Fibroblast of skin of abdomen (primary cell): ENCODE measurements around the gene CROT.

Experiments used
- DNase-seq: peaks from one replicate; pipeline ENCODE4 v3.0.0-alpha.2; 2013

CROT gene

DNA sequence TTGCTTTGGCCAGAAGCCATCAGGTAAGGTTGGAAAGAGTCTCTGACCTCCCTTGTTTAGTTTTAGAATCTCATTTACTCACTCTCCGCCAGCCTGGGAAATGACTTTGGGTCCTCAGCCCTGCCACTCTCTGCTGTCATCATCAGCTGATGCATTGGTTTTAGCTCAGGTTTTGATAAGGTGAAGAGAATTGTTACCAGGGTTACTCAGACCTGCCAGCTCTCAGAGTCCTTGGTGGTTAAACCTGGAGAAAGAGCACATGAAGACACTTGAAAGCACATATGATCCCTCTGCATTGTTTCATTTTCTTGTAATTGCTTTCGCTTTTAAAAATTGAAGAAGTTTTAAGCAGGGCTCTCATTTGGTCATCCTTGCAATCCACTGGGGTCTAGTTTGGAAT is 4.0 kb upstream of the CROT start:
- DNase-seq, result no peak

- no peak for DNase-seq
These were observed 3.2 kb upstream of the CROT start for GRCh38 chr7:87342231-87342630.

DNA sequence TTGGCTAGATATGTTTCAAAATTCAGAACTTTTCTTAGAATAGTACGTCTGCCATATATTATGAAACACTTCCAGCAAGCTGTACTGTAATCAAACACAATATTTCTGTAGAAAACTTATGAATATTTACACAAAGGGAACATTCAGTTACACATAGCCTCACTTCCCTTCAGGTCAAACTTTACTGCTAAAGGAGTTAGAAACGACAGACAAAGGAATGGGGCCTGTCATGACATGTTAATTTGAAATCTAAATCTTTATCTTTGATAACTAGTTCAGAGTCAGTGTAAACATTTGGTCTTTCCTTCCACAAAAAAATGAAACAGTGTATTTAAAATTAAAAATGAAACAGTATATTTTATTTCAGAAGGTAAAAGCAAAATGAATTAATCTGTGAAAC is 1.0 kb upstream of the CROT start:
- DNase-seq, result no peak

GRCh38 chr7:87345962-87346371 is 503 bp downstream of the CROT start:
- no peak for DNase-seq

- DNase-seq, result no peak
These were observed 1.7 kb downstream of the CROT start for GRCh38 chr7:87347207-87347606.

DNA sequence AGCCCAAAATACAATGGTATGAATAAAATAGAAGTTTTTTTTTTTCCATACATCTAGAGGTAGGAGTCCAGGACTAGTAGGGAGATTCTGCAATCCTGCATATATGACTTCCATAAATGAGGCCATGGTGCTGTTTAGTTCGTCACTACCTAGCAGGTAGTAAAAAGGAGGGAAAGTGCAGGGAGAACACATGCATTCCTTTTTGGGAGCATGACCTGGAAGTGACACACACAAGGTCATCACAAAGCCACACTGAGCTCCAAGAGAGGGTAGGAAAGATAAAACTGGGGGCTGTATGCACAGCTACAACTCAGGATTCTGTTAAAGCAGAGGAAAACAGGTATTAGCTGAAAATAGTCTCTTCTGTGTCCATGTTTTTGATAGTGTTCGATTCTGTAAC is 2.2 kb downstream of the CROT start:
- DNase-seq, result no peak

GRCh38 chr7:87354749-87355148 is 9.3 kb downstream of the CROT start:
- peak; percentile 10 for DNase-seq

GRCh38 chr7:87356448-87356847 is 11.0 kb downstream of the CROT start:
- no peak for DNase-seq

DNA sequence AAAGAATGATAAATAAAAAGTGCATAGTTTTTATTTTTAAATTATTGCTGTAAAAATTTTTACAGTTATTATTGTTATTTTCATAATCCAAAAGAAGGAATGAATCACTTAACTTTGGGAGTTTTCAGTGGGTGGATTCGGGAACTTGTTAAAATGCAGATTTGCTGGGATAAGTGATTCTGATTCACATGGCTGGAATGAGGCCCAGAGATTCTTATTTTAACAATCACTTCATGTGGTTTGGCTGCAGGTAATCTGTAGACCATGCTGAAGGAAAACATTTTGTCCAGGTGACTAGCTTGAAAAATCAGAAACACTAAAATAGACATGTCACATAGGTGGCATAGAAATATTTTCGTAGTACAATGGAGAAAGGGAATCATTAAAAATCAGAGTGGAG is 13.9 kb downstream of the CROT start:
- DNase-seq, result peak; percentile 37

- DNase-seq, result no peak
These were observed 15.9 kb downstream of the CROT start for GRCh38 chr7:87361320-87361719.

- no peak for DNase-seq
These were observed 17.9 kb downstream of the CROT start for GRCh38 chr7:87363342-87363741.

- DNase-seq, result no peak
These were observed 18.8 kb downstream of the CROT start for GRCh38 chr7:87364246-87364645.

DNA sequence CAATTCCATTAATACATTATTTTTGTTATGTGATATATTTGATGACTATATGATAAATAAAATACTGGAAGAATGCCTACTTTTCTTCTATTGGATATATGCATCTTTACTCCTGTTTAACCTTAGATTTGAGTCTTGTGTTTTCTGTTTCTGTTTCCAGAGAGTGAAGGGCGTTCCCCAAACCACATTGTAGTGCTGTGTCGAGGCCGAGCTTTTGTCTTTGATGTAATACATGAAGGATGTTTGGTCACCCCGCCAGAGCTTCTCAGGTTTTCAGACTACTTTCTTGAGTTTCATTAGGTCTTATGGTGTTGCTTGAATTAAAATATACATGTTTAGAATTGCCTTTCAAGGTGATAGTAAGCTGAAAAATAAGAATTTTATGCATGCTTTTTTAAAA is 23.8 kb downstream of the CROT start:
- DNase-seq, result no peak

GRCh38 chr7:87370660-87371180 is 25.3 kb downstream of the CROT start:
- peak; percentile 61 for DNase-seq

DNA sequence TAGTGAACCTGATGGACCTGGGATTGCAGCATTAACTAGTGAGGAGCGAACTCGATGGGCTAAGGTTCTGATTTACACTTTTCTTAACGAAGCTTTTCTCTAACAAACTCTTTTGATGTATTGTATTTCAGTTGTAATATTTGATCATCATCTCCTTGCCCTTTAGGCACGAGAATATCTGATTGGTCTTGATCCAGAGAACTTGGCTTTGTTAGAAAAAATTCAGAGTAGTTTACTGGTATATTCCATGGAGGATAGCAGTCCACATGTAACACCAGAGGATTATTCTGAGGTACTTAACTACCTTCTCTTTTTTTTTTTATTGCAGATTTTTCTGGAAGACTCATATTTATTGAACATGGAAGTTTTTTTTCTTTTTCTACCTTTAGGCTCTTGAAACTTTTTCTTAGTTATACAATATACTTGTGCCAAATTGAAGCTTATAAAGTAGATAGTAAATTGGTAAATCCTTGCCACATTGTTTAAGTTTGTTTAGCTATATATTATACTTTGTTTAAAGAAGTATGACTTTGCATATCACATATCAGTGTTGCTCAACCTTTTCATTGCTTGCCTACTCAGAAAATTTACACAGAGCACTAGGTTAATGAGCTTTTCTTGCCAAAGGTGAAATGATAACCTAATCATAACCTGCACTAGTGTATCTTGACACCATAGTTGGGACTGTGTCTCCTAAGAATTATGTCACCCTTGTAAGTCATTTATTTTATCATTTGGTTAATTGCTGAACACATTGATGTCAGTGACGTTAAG is 30.4 kb downstream of the CROT start:
- no peak for DNase-seq

GRCh38 chr7:87380905-87381304 is 35.4 kb downstream of the CROT start:
- DNase-seq, result no peak

GRCh38 chr7:87391020-87391701 is 45.7 kb downstream of the CROT start:
- no peak for DNase-seq

GRCh38 chr7:87395442-87396020 is 50.1 kb downstream of the CROT start:
- no peak for DNase-seq

DNA sequence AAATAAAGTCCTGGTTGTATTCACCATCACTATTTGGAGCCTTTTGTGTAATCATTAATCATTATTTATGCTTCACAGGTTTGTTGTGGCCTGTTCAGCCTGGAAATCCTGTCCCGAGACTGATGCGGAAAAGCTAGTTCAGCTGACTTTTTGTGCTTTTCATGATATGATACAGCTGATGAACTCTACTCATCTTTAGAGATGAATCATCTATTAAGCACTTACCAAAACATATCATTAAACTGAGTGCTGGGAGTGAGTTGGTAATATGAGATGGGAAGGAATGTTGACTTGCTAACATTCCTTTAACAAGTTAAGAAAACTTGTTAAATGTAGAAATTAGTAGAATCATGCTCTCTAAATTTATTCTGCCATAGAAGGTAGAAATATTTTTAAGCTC is 53.0 kb downstream of the CROT start:
- DNase-seq, result peak; percentile 81

GRCh38 chr7:87404674-87405073 is 59.2 kb downstream of the CROT start:
- DNase-seq, result no peak

- DNase-seq, result no peak
These were observed 65.7 kb downstream of the CROT start for GRCh38 chr7:87411186-87411585.

DNA sequence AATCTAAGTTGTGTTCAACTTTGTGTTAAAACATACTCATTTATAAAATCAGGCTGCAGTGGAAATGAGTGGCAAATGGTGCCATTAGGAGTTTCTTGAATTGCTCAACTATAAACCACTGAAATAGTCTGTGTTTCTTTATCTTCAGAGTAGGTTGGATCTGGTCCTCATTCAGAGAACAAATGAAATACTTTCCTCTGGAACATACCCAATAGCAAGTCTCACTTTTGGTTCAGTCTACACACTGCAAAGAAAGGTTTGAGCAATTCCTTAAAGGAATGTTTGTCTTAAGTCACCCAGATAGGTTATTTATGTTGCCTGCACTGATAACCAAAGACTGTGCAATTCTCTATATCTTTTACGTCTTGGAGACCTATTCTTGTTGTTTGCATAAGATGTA is 67.6 kb downstream of the CROT start:
- peak; percentile 51 for DNase-seq

GRCh38 chr7:87413951-87414793 is 68.7 kb downstream of the CROT start:
- DNase-seq, result peak; percentile 76
